Activated CD4-positive, alpha-beta T cell treated with anti-CD3 and anti-CD28 coated beads, Interleukin-2, Interleukin-4, amounts not matched to agents 100 ng/mL and 50 ng/mL, durations not matched to agents 16 hours and 8 hours (primary cell): ENCODE measurements around the gene TNK2.
"Not testable (repeated sequence)": the region's sequence is repeated elsewhere in the genome, so short reads cannot be mapped to it uniquely, and the experiment has no call there.

Experiments used
- DNase-seq: peaks from one replicate; pipeline ENCODE4 v3.0.0-alpha.2; 2020; ENCODE audit warnings: low spot score

The TNK2 gene

GRCh38 chr3:195850857-195851543 is 57.4 kb downstream of the TNK2 start:
- peak; percentile 94 for DNase-seq

GRCh38 chr3:195849322-195850074 is 58.9 kb downstream of the TNK2 start:
- no peak for DNase-seq

- no peak for DNase-seq
These were observed 61.0 kb downstream of the TNK2 start for GRCh38 chr3:195847055-195847950.

DNA sequence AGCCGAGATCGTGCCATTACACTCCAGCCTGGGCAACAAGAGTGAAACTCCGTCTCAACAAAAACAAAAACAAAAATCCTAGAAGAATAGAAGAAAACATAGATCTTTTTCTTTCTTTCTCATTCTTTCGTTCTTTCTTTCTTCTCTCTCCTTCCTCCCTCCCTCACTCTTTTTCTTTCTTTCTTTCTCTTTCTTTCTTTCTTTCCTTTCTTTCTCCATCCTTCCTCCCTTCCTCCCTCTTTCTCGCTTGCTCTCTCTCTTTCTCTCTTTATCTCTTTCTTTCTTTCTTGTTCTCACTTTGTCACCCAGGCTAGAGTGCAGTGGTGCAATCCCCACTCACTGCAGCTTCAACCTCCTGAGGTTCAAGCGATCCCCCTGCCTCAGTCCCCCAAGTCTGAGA is 62.9 kb downstream of the TNK2 start:
- no peak for DNase-seq

DNA sequence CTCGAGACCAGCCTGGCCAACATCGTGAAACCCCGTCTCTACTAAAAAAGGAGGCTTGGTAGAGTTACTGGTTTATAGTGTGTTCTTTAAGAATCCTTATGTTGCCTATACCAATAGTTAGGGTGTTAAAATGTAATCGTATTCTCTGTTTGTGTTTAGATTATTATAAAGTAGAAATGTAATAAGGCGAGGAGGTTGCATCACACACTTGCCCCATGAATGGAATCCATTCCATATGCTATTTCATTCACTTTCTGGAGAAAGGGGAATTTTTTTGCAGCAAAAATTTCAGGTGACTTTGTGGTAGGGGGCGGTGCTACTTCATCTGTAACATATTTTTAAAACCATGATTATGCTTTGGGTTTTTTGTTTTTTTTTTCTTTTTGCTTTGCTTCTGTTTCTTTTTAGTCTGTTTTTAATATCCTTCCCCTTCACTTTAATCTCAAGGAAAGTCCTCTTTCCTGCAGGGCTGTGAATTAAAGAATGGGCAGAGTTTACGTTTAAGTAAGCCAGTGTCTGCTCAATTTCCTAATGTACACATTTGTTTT is 63.6 kb downstream of the TNK2 start:
- DNase-seq: no peak

GRCh38 chr3:195839260-195840010 is 68.9 kb downstream of the TNK2 start:
- DNase-seq: no peak

DNA sequence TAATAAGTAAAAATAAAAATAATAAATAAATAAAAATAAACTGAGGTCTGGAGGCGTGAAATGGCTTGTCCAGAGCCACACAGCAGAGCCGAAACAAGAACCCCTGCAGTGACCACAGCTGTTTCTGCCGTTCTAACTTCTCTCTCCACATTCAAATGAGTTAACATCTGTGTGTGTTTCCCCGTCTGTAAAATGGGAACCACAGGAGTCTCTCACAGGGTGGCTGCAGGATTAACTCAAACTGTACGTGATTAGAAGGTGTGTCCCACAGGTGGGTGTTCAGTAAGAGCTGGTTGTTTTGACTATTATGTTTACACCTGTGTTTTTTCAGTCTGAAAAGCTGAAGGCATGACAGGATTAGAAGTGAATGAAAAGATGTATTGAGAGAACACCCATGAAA is 69.6 kb downstream of the TNK2 start:
- no peak for DNase-seq

GRCh38 chr3:195836476-195837135 is 71.7 kb downstream of the TNK2 start:
- DNase-seq: no peak

GRCh38 chr3:195835791-195836190 is 72.6 kb downstream of the TNK2 start:
- no peak for DNase-seq

DNA sequence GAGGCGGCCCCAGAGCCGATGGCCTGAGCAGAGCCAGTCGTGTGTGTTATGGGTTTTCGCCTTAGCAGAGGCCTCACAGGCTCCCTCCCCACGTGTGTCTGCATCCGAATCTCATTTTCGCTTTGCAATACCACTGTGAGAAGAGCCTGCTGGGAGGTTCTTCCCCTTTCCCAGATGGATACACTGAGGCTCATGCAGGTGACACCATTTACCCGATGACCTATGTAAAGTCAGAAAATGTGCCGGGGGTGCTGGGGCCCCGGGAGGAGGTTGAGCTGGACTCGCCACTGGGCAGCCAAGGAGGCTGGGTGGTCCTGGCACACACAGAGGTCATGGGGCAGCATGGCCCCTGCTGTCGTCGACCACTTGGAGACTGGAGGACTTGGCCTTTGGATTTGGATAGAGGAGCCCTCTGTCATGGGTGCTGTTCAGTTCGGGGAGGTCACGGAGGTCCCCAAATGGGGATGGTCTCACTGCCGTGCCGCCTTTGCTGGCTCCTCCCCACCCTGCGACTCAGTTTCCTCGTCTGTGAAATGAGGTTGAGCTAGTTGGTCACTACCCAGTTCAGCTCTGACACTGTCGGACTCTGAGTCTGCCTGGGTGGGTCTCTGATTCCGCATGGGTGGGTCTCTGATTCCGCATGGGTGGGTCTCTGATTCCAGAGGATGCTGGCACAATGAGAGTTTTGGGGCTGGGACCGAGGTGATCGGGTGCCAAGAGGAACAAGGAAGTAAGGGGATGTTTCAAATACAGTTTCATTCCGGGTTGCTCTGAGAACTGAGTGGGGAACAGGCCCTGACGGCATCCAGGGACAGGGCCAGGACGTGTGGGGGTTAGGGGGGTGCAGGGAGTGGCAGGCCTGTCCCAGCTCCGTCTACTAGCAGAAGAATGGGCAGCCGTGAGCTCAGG is 73.4 kb downstream of the TNK2 start:
- no peak for DNase-seq

DNA sequence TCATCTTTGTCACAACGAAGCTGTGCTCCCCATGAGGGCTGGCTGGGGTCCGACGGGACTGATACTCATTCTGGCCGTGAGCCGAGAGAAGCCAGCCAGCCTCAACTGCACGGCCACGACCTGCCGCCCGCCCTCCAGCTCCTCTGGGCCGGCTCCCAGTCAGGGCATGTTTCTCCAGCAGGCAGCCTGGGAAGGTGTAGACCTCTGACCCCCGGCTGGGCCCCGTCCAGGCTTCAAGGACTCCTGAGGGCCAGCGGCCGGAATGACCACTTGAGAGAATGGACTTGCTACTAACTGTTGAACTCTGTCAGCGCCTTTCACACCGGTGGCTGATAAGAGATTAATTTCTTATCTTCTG is 78.5 kb downstream of the TNK2 start:
- DNase-seq: no peak

GRCh38 chr3:195828762-195829161 is 79.6 kb downstream of the TNK2 start:
- DNase-seq: no peak

- DNase-seq: no peak
These were observed 82.2 kb downstream of the TNK2 start for GRCh38 chr3:195825857-195826804.

GRCh38 chr3:195825191-195825588 is 83.2 kb downstream of the TNK2 start:
- no peak for DNase-seq

DNA sequence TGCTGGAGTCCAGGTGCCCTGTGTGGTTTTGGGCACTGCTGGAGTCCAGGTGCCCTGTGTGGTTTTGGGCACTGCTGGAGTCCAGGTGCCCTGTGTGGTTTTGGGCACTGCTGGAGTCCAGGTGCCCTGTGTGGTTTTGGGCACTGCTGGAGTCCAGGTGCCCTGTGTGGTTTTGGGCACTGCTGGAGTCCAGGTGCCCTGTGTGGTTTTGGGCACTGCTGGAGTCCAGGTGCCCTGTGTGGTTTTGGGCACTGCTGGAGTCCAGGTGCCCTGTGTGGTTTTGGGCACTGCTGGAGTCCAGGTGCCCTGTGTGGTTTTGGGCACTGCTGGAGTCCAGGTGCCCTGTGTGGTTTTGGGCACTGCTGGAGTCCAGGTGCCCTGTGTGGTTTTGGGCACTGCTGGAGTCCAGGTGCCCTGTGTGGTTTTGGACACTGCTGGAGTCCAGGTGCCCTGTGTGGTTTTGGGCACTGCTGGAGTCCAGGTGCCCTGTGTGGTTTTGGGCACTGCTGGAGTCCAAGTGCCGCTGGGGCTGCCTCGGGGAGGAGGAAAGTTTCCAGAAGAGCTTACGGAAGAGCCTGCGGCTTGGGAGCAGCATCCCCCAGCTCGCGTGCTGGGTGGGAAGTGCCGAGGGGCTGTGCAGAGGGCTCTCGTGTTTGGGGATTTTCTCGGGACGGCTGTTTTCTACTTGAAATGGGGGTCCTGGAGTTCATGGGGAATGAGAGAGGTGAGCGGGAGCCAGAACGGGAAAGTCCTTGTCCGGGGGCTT is 83.7 kb downstream of the TNK2 start:
- DNase-seq: not testable (repeated sequence)

DNA sequence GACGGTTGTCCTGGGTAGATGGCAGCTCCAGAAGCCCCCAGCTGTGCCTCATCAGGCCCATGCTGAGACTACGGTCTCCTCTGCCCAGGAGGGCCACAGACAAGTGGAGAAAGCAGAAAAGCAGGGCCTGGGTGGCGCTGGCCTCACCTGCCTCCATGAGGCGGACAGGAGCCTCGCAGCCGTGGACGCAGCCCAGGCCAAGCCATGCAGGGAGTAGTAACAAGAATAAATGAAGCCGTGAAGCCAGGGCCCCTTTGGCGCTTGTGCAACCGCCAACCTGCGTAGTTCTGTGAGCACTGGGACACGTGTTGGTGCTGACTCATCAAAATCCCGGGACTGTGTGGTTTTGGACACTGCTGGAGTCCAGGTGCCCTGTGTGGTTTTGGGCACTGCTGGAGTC is 84.4 kb downstream of the TNK2 start:
- no peak for DNase-seq

- DNase-seq: no peak
These were observed 85.1 kb downstream of the TNK2 start for GRCh38 chr3:195823280-195823679.

GRCh38 chr3:195822131-195822696 is 86.1 kb downstream of the TNK2 start:
- DNase-seq: no peak
